Measurements from ENCODE around the gene ZNF207. TPM values are rescaled to one million over a fixed set of nuclear protein-coding genes. Genes with fewer than 3 reads are reported as not detected.
A peak's percentile ranks its signal among the peaks of the same experiment; 100 is the strongest.
"Not testable (repeated sequence)": the region's sequence is repeated elsewhere in the genome, so short reads cannot be mapped to it uniquely, and the experiment has no call there.

Gene ZNF207
- total RNA-seq, 2 donors from 2014 or later, result 240 to 254 TPM

DNA sequence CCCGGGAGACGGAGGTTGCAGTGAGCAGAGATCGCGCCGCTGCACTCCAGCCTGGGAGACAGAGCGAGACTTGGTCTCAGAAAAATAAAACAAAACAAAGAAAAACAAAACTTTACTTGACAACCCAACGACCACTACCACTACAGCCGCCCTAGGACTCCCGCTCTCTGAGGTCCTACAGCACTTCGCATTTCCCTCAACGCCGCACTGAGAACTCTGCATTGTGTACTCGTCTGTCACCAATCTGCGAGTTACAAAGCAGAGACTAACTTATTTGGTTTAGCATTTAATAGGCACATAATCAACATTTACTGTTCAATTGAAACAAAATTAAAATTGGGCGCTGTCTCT lies 479 bp upstream of the ZNF207 start:
- Mint-ChIP-seq H3K4me3 (peak overlapping the region; percentile 97), H3K4me1 (no peaks in the 10 kb centered on the region), H3K27me3 (no peaks in the 10 kb centered on the region), H3K9me3 (no peaks in the 10 kb centered on the region), H3K27ac (peak overlapping the region; percentile 99), H3K36me3 (ENCODE audit: low read depth) (peaks cover 50% of the 10 kb centered on the region)
- no peak for ATAC-seq (replicated peaks)

DNA sequence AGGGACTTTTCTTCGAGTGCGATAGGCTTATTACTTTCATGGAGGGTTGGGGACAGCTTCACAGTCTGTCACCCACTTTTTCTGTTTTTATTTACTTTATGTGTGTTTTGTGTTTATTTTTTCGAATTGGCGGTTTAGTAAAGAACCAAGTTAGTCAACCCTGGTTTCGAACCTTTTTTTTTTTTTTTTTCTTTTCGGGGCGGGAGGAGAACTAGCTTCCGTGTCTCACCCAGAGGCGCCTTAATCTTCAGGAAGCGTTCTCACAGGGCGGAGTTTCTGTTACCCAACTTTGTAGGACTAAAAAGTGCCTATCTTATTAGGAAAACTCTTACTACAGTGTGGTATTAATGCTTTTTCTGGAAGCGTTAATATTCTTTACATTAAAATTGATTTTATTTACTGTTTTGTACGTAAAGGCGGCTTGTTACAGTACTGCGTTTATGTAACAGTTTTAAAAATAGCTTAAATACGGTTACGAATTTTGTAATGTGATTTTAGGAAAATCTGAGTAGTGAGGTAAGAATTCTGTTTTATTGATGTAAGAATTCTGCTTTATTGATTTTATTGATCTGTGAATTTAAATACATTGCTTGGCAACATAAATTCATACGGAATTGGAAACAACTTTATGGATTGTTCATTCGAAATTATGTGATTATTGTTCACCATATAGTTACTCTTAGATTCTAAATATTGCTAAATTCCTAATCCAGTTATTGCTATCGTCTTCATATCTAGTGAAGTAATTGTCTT lies 885 bp downstream of the ZNF207 start:
- peak; percentile 53 for ATAC-seq (replicated peaks)
- Mint-ChIP-seq H3K27me3 (no peaks in the 10 kb centered on the region), H3K4me3 (peak overlapping the region; percentile 97), H3K9me3 (no peaks in the 10 kb centered on the region), H3K4me1 (peaks cover 13% of the 10 kb centered on the region), H3K36me3 (ENCODE audit: low read depth) (peaks cover 63% of the 10 kb centered on the region), H3K27ac (peak overlapping the region; percentile 99)

DNA sequence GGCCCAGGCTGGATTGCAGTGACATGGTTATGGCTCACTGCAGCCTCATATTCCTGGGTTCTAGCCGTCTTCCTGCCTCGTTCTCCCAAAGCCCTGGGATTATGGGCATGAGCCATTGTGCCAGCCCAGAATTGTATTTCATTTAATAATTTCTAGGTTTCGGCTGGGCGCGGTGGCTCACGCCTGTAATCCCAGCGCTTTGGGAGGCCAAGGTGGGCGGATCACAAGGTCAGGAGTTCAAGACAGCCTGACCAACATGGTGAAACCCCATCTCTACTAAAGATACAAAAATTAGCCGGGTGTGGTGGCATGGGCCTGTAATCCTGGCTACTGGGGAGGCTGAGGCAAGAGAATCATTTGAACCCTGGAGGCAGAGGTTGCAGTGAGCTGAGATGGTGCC lies 2.8 kb downstream of the ZNF207 start:
- peaks cover 79% of the 10 kb centered on the region for H3K36me3 Mint-ChIP-seq (ENCODE audit: low read depth)
- H3K4me1 Mint-ChIP-seq, result peaks cover 19% of the 10 kb centered on the region
- H3K27ac Mint-ChIP-seq; H3K9me3 Mint-ChIP-seq; ATAC-seq (replicated peaks); H3K27me3 Mint-ChIP-seq: not testable (repeated sequence)
- peak overlapping the region; percentile 97 for H3K4me3 Mint-ChIP-seq

DNA sequence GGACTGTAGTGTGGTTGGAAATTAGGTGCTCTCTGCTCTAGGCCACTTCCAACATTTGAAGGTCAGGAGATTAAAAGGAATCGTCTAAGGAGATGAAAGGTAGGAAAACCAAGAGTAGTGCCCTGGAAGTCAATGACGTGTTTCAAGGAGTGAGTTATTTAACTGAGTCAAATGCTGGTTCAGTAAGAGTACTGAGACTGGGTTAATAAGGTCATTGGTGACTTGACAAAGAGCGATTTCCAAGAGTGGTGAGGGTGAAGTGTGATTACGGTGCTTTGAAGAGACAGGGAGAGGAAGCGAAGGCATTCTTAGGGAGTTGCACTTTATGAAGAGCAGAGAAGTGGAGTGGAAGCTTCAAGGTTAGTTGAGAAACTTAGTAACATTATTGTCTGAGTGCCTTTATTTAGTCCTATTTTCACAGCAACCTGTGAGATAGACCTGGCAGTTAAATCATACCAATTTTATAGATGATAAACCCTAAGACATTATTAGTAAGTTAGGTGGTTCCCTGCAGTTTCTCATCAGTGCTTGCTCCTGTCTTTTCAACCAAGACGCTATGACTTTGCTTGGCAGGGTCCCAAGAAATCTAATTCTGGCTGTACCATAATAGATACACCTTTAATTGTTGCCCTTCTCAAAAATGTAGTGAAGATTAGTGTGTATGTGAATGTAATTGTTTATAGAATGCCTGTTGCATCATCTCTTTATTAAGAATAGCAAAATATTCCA lies 5.9 kb downstream of the ZNF207 start:
- peak; percentile 53 for ATAC-seq (replicated peaks)
- H3K4me1 Mint-ChIP-seq, result peaks cover 19% of the 10 kb centered on the region
- H3K9me3 Mint-ChIP-seq, result no peaks in the 10 kb centered on the region
- peaks cover 97% of the 10 kb centered on the region for H3K36me3 Mint-ChIP-seq (ENCODE audit: low read depth)
- H3K4me3 Mint-ChIP-seq, result peak overlapping the region; percentile 97
- H3K27ac Mint-ChIP-seq, result no peak overlapping the region
- no peaks in the 10 kb centered on the region for H3K27me3 Mint-ChIP-seq

DNA sequence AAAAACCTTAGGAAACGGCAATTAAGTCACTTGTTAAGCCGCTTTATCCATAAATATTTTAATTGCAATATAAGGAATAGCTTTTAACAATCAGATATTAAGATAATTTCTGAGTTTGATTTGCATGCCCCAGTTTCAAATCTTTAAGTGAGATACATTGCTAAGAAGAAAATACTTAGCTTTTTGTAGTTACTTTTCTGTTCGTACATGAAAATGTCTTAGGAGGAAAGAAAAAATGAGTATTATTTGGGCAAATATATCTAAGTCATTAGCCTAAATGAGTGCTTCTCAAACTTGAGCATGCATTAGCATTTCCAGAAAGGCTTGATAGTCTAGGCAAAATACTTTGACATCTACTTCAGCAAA lies 6.4 kb downstream of the ZNF207 start:
- Mint-ChIP-seq H3K4me1 (peaks cover 19% of the 10 kb centered on the region), H3K4me3 (peak overlapping the region; percentile 7), H3K9me3 (no peaks in the 10 kb centered on the region), H3K27me3 (no peaks in the 10 kb centered on the region), H3K27ac (no peak overlapping the region), H3K36me3 (ENCODE audit: low read depth) (peaks cover 97% of the 10 kb centered on the region)
- no peak for ATAC-seq (replicated peaks)

DNA sequence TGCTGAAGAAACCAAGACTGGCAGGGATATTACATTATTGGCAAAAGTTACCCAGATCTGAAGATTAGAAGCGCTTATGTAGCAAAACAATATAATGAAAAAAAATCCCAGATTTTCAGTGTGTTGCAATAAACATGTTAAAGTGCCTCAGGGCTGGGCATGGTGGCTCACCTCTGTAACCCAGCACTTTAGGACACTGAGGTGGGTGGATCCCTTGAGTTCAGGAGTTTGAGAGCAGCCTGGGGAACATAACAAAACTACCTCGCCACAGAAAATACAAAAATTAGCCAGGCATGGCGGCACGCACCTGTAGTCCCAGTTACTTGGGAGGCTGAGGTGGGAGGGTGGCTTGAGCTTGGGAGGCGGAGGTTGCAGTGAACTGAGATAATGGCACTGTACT lies 6.8 kb downstream of the ZNF207 start:
- Mint-ChIP-seq H3K9me3 (no peaks in the 10 kb centered on the region), H3K27ac (no peak overlapping the region), H3K27me3 (no peaks in the 10 kb centered on the region), H3K4me3 (peak overlapping the region; percentile 7), H3K36me3 (ENCODE audit: low read depth) (peaks cover 97% of the 10 kb centered on the region), H3K4me1 (peaks cover 19% of the 10 kb centered on the region)
- no peak for ATAC-seq (replicated peaks)

DNA sequence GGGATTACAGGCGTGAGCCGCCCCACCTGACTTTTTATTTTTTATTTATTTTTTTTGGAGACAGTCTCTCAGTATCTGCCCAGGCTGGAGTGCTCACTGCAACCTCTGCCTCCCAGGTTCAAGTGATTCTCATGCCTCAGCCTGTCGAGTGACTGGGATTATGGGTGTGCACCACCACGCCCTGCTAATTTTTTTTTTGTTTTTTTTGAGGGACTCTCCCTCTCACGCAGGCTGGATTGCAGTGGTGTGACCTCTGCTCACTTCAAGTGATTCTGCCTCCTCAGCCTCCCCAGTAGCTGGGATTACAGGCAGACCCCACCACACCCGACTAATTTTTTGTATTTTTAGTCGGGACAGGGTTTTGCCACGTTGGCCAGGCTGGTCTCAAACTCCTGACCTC lies 7.7 kb downstream of the ZNF207 start:
- no peak overlapping the region for H3K4me3 Mint-ChIP-seq
- peaks cover 19% of the 10 kb centered on the region for H3K4me1 Mint-ChIP-seq
- H3K36me3 Mint-ChIP-seq (ENCODE audit: low read depth), result peaks cover 97% of the 10 kb centered on the region
- no peaks in the 10 kb centered on the region for H3K27me3 Mint-ChIP-seq
- no peaks in the 10 kb centered on the region for H3K9me3 Mint-ChIP-seq
- H3K27ac Mint-ChIP-seq, result no peak overlapping the region
- no peak for ATAC-seq (replicated peaks)

DNA sequence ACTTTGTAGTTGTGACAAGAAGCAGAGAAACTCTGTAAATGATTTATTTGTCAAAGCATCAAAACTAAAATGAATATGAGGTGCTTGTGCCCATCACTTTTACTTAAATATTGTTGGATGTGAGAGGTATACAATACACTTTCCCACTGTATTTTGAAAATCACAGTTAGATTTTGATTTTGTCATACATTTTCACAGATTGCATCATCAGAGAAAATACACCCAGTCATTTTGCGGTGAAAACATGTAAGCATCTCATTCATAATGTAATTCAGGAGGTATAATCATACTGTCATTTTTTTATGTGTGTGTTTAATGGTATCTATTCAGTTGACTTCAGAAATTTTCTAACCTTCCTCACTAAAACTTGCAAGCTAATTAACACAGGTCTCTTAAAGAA lies 11.3 kb downstream of the ZNF207 start:
- H3K4me3 Mint-ChIP-seq, result no peak overlapping the region
- H3K9me3 Mint-ChIP-seq, result no peaks in the 10 kb centered on the region
- no peak overlapping the region for H3K27ac Mint-ChIP-seq
- H3K36me3 Mint-ChIP-seq (ENCODE audit: low read depth), result peaks cover 97% of the 10 kb centered on the region
- H3K4me1 Mint-ChIP-seq, result peaks cover 5% of the 10 kb centered on the region
- no peak for ATAC-seq (replicated peaks)
- H3K27me3 Mint-ChIP-seq, result no peaks in the 10 kb centered on the region

DNA sequence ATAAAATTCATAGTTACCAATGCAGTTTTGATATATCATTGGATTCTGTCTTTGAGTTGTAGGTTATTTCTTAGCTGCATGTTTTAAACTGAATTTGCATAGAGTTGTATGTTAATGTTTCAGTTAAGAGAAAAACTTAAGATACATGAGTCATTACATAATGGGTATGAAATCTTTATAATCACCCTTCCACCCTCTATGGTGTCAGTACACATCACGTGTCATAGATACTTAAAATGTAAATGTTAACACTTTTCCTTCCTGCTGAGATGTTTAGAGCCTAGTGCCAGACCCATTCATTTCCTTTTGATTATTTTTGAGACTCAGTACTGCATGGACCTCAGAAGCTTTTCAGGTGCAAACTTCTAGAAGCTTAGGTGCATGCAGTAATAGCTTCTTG lies 20.5 kb downstream of the ZNF207 start:
- Mint-ChIP-seq H3K27me3 (no peaks in the 10 kb centered on the region), H3K4me3 (no peak overlapping the region), H3K27ac (no peak overlapping the region), H3K36me3 (ENCODE audit: low read depth) (peaks cover 100% of the 10 kb centered on the region), H3K4me1 (peaks cover 9% of the 10 kb centered on the region), H3K9me3 (no peaks in the 10 kb centered on the region)
- peak; percentile 48 for ATAC-seq (replicated peaks)

DNA sequence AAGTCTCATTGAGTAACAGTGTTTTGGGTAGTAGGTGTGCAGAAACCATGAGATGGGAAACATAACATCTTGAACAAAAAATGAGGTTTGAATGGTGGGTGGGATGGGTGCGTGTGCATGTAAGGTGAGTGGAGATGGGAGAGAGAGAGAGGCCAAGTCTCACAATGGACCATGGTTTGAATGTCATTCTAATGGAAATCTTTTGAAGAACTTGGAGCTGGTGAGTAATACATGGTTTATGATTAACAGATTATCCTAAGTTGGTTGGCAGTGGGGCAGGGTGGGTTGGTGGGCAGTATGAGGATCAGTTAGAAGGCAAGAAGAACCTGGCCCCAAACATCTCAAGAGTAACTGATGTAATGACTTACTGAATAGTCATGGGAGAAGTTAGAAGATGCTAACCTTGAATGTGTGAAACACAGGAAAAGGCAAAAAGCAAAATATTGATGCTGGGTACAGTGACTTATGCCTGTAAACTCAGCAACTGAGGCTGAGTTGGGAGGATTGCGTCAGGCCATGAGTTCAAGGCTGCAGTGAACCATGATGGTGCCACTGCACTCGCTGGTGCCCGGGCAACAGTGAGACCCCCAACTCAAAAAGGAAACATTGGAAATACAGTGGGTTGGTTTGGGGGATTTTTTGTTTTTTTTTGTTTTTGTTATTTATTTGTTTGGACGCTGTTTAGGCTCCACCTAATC lies 32.7 kb downstream of the ZNF207 start:
- no peak overlapping the region for H3K4me3 Mint-ChIP-seq
- H3K27ac Mint-ChIP-seq, result no peak overlapping the region
- H3K4me1 Mint-ChIP-seq, result peaks cover 11% of the 10 kb centered on the region
- no peak for ATAC-seq (replicated peaks)
- no peaks in the 10 kb centered on the region for H3K9me3 Mint-ChIP-seq
- peaks cover 69% of the 10 kb centered on the region for H3K36me3 Mint-ChIP-seq (ENCODE audit: low read depth)
- H3K27me3 Mint-ChIP-seq, result no peaks in the 10 kb centered on the region

DNA sequence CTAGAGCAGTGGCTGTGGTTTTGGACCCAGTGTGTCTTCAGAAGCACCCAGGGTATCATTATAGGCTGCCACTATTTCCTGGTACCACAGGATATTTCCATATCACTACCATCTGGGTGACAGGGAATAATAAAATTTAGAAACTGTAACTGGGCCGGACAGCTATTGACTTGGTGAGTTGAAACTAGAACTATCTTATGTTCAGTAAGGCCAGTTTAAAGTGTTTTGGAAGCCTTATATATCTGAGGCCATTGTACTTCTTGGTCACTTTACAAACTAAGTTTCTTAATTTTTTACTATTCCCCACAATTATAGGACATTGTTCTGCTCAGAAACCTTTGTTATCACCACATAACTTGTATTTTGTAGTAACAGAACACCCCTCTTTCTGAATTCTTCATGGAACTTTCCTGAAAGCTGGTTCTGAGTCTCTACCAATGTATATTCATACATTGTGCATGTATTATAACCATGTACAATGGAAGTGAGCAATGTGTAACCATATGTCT lies 34.0 kb downstream of the ZNF207 start:
- H3K36me3 Mint-ChIP-seq (ENCODE audit: low read depth), result peaks cover 56% of the 10 kb centered on the region
- peaks cover 11% of the 10 kb centered on the region for H3K4me1 Mint-ChIP-seq
- no peaks in the 10 kb centered on the region for H3K9me3 Mint-ChIP-seq
- H3K27ac Mint-ChIP-seq, result no peak overlapping the region
- no peak overlapping the region for H3K4me3 Mint-ChIP-seq
- no peaks in the 10 kb centered on the region for H3K27me3 Mint-ChIP-seq
- no peak for ATAC-seq (replicated peaks)

DNA sequence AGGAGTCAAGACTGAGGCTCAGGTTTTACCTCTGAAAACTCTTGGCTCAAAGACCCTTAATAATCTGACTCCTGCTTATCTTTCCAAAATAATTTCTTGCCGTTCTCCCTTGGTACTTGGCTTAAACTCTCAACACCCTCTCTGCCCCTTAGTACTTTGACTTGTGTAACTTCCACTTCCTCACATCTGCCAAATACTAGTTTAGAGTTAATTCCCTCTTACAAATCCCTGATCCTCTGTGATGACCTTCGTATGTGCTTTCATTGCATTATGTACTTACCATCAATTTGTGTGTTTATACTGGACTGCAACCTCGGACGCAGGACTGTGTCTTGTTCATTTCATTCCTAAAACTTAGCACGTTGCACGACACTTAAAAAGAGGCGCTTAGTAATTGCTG lies 35.2 kb downstream of the ZNF207 start:
- no peak overlapping the region for H3K4me3 Mint-ChIP-seq
- ATAC-seq (replicated peaks), result no peak

DNA sequence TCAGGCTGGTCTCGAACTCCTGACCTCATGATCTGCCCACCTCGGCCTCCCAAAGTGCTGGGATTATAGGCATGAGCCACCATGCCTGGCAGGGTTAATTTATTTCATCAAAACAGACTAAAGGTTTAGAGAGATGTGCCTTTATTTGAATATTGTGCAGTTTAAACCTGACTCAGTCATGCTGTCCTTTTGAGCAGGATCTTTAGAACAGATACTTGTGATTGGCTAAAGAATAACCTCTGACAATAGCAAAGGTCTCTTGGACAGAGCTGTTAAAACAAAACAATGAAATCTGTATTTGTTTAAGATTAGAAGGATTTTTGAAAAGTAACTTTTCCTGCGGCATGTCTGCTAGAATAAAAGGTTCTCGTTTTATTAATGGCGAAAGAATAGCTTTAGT lies 36.0 kb downstream of the ZNF207 start:
- Mint-ChIP-seq H3K9me3 (no peaks in the 10 kb centered on the region), H3K4me3 (no peak overlapping the region), H3K27me3 (no peaks in the 10 kb centered on the region), H3K36me3 (ENCODE audit: low read depth) (peaks cover 41% of the 10 kb centered on the region), H3K4me1 (peaks cover 11% of the 10 kb centered on the region), H3K27ac (peak overlapping the region; percentile 34)
- no peak for ATAC-seq (replicated peaks)

More for the DNA sequence above, 35.2 kb downstream of the ZNF207 start:
- Mint-ChIP-seq H3K4me1 (peaks cover 11% of the 10 kb centered on the region), H3K27ac (no peak overlapping the region), H3K36me3 (ENCODE audit: low read depth) (peaks cover 49% of the 10 kb centered on the region), H3K27me3 (no peaks in the 10 kb centered on the region), H3K9me3 (no peaks in the 10 kb centered on the region)

DNA sequence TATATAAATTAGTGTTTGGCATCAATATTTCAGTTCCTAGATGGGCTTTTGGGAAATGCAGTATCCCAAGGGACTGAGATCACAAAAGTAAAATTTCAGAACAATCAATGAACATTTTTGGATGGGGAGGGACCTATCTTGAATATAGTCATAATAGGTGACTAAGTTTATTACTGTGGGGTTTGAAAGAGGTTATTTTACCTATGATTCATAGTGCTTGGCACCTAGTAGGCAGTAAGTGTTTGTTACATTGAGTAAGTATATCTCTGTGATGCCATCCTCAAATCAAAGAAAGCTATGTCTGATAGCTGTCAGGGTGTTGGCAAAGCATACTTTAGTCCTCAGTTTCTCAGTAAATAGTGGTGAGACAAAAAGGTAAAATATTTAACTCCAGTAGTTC lies 36.9 kb downstream of the ZNF207 start:
- Mint-ChIP-seq H3K27ac (peak overlapping the region; percentile 34), H3K4me1 (peaks cover 11% of the 10 kb centered on the region), H3K27me3 (no peaks in the 10 kb centered on the region), H3K4me3 (no peak overlapping the region), H3K36me3 (ENCODE audit: low read depth) (peaks cover 32% of the 10 kb centered on the region), H3K9me3 (no peaks in the 10 kb centered on the region)
- ATAC-seq (replicated peaks), result peak; percentile 83

DNA sequence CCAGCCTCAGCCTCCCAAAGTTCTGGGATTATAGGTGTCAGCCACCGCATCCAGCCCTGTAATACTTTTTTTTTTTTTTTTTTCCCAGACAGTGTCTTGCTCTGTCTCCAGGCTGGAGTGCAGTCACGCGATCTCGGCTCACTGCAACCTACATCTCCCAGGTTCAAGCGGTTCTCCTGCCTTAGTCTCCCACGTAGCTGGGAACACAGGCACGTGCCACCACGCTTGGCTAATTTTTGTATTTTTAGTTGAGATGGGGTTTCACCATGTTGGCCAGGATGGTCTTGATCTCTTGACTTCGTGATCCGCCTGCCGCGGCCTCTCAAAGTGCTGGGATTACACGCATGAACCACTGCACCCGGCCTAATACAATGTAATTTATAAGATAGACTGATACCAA lies 38.2 kb downstream of the ZNF207 start:
- H3K4me1 Mint-ChIP-seq; H3K27me3 Mint-ChIP-seq; ATAC-seq (replicated peaks); H3K27ac Mint-ChIP-seq; H3K9me3 Mint-ChIP-seq; H3K4me3 Mint-ChIP-seq: not testable (repeated sequence)
- peaks cover 20% of the 10 kb centered on the region for H3K36me3 Mint-ChIP-seq (ENCODE audit: low read depth)
